Medulla oblongata (tissue), 1 donor: ENCODE results near the gene MCL1.
"Not testable (repeated sequence)": the region's sequence is repeated elsewhere in the genome, so short reads cannot be mapped to it uniquely, and the experiment has no call there.

ENCODE experiments used
- DNase-seq: peaks from one replicate; pipeline ENCODE4 v3.0.0-alpha.2; 2015; ENCODE audit errors: extremely low spot score

Gene MCL1

GRCh38 chr1:150572918-150573647, 6.3 kb downstream of the MCL1 start:
- DNase-seq = no peak

- DNase-seq = no peak
These were observed 10.8 kb downstream of the MCL1 start for GRCh38 chr1:150568594-150568966.

GRCh38 chr1:150567717-150568593, 11.5 kb downstream of the MCL1 start:
- DNase-seq = peak; percentile 83

- DNase-seq = peak; percentile 54
These were observed 12.1 kb downstream of the MCL1 start for GRCh38 chr1:150567341-150567716.

GRCh38 chr1:150566589-150567340, 12.6 kb downstream of the MCL1 start:
- DNase-seq = no peak

- not testable (repeated sequence) for DNase-seq
These were observed 14.0 kb downstream of the MCL1 start for GRCh38 chr1:150565240-150565991.

- DNase-seq = no peak
These were observed 15.1 kb downstream of the MCL1 start for GRCh38 chr1:150564051-150564991.

- no peak for DNase-seq
These were observed 15.9 kb downstream of the MCL1 start for GRCh38 chr1:150563340-150564038.

GRCh38 chr1:150562446-150563339, 16.7 kb downstream of the MCL1 start:
- no peak for DNase-seq

GRCh38 chr1:150561974-150562445, 17.4 kb downstream of the MCL1 start:
- DNase-seq = peak; percentile 81

- peak; percentile 92 for DNase-seq
These were observed 18.0 kb downstream of the MCL1 start for GRCh38 chr1:150561254-150561973.

- DNase-seq = peak; percentile 89
These were observed 18.7 kb downstream of the MCL1 start for GRCh38 chr1:150560576-150561253.

GRCh38 chr1:150560011-150560438, 19.4 kb downstream of the MCL1 start:
- DNase-seq = peak; percentile 75

- no peak for DNase-seq
These were observed 19.8 kb downstream of the MCL1 start for GRCh38 chr1:150559656-150560010.

- no peak for DNase-seq
These were observed 20.4 kb downstream of the MCL1 start for GRCh38 chr1:150558761-150559655.

GRCh38 chr1:150558303-150558704, 21.1 kb downstream of the MCL1 start:
- no peak for DNase-seq
